ENCODE results near the gene STOM. TPM values are rescaled to one million over a fixed set of nuclear protein-coding genes. Genes with fewer than 3 reads are reported as not detected.

Gene STOM
- total and polyA plus RNA-seq, 5 donors = 146 to 246 (median 153) TPM

DNA sequence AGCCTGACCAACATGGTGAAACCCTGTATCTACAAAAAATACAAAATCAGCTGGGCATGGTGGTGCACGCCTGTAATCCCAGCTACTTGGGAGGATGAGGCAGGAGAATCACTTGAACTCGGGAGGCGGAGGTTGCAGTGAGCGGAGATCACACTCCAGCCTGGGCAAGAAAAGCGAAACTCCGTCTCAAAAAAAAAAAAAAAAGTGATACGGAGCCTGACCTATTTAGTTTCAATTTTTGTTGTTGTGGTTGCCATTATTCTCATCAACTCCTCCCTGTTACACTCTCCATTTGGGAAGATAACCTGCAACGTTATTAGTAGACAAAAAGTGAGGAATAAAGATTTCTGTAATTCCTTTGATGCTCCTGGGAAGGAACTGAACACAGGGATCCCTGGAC is 1.3 kb downstream of the STOM start:
- intact Hi-C loops (cut with DNase I) = no loop called here
- peak overlapping the region; percentile 65 for H3K4me3 ChIP-seq (ENCODE audit: low read length)
- H3K27me3 ChIP-seq (ENCODE audit: control insufficient read depth, insufficient read depth) = no peaks in the 10 kb centered on the region
- 31% methylated on average over 8 of the region's 8 CpGs for WGBS
- no peaks in the 10 kb centered on the region for H3K9me3 ChIP-seq (ENCODE audit: control insufficient read depth, low read length)
- peaks cover 3% of the 10 kb centered on the region for H3K4me1 ChIP-seq (ENCODE audit: control insufficient read depth, insufficient read depth, low read length)
- H3K27ac ChIP-seq (ENCODE audit: low read length) = peak overlapping the region; percentile 86
- peak in 1 of 3 donors; percentile 59 for DNase-seq
- ATAC-seq = no peak

DNA sequence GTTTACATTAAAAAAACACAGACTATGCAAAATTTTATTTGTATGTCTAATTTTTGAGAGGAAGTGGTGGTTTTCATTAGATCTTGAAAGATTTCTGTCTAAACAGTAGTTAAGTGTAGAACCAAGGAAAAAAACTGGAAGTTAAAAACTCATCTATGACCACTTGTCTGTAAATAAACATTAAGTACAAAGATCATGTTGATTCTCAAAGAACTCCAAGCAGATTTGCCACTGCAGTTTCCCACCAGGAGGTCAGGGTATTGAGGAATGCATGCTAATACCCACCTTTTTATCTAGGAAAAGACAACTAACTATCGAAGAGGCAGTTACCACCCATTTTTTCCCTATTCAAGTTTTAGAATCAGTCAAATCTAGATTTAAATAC is 1.9 kb downstream of the STOM start:
- H3K4me1 ChIP-seq (ENCODE audit: control insufficient read depth, insufficient read depth, low read length) = peaks cover 3% of the 10 kb centered on the region
- intact Hi-C loops (cut with DNase I) = no loop called here
- ATAC-seq = no peak

DNA sequence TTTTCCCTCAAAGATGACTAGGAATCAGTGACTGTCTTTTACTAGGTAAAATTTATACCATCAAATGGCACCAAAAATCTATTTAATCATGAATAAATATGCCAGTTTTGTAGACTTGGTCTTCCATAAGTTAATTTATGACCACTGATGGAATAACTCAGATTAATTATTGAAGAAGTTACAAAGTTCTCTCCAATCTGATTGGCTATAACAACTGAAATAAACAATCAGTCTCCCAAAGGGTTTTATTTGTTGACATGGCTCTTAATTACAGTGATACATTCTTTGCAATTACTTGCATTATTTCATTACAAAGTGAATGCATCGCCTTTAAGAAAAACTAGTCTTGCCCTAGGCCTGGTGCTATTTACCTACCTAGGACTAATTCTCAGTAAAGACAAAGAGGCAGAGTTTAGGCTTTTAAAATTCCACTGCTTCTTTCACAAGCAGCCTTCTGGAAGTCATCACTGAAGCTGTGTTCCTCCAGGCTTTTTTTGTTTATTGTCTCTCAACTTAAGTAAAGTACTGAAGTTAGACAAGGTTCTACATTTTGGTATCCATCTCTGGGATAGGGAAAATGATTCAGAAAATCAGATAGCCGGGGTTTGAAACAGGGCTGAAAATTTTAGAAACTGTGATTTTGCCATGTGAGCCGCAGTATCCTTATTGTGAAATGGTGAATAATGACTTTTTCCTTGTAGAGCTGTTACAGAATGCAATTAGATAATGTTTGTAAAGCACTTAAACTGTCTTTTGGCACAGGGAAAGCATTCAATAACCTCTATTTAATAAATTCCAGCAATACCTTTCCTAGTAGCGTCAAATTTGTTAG is 2.5 kb downstream of the STOM start:
- Histone ChIP-seq H3K27me3 (ENCODE audit: control insufficient read depth, insufficient read depth) (no peaks in the 10 kb centered on the region), H3K27ac (ENCODE audit: low read length) (no peak overlapping the region), H3K4me3 (ENCODE audit: low read length) (peak overlapping the region; percentile 65), H3K9me3 (ENCODE audit: control insufficient read depth, low read length) (no peaks in the 10 kb centered on the region), H3K4me1 (ENCODE audit: control insufficient read depth, insufficient read depth, low read length) (peaks cover 4% of the 10 kb centered on the region)
- 36% methylated on average over 4 of the region's 4 CpGs for WGBS
- DNase-seq = no peak
- ATAC-seq = no peak
- intact Hi-C loops (cut with DNase I) = no loop called here

More for the DNA sequence above, 1.9 kb downstream of the STOM start:
- Histone ChIP-seq H3K9me3 (ENCODE audit: control insufficient read depth, low read length) (no peaks in the 10 kb centered on the region), H3K27me3 (ENCODE audit: control insufficient read depth, insufficient read depth) (no peaks in the 10 kb centered on the region), H3K4me3 (ENCODE audit: low read length) (peak overlapping the region; percentile 65), H3K27ac (ENCODE audit: low read length) (no peak overlapping the region)
- 39% methylated on average over 1 of the region's 1 CpG for WGBS
- DNase-seq = no peak

DNA sequence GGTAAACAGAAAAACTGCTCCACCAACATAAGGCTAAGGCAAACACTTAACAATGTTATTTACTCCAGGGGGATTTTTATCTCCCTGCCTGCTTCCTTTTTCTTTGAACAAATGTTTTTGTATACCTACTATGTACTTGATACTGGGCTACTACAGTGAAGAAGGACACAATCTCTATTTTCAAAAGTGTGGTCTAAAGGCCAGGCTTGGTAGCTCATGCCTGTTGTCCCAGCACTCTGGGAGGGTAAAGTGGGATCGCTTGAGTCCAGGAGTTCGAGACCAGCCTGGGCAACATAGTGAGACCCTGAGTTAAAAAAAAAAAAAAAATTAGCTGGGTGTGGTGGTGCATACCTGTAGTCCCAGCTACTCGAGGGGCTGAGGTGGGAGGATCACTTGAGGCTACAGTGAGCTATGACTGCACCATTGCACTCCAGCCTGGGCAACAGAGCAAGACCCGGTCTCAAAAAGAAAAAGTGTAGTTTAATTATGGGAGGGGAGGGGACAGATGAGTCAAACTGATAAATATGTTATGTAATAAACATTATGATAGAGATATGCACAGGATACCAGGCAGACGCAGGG is 3.3 kb downstream of the STOM start:
- ATAC-seq (no peak), DNase-seq (no peak)
- peaks cover 3% of the 10 kb centered on the region for H3K4me1 ChIP-seq (ENCODE audit: control insufficient read depth, insufficient read depth, low read length)
- intact Hi-C loops (cut with DNase I) = no loop called here
- H3K27ac ChIP-seq (ENCODE audit: low read length) = peak overlapping the region; percentile 70
- no peaks in the 10 kb centered on the region for H3K9me3 ChIP-seq (ENCODE audit: control insufficient read depth, low read length)
- WGBS = 71% methylated on average over 5 of the region's 5 CpGs
- H3K27me3 ChIP-seq (ENCODE audit: control insufficient read depth, insufficient read depth) = no peaks in the 10 kb centered on the region
- H3K4me3 ChIP-seq (ENCODE audit: low read length) = peak overlapping the region; percentile 65

DNA sequence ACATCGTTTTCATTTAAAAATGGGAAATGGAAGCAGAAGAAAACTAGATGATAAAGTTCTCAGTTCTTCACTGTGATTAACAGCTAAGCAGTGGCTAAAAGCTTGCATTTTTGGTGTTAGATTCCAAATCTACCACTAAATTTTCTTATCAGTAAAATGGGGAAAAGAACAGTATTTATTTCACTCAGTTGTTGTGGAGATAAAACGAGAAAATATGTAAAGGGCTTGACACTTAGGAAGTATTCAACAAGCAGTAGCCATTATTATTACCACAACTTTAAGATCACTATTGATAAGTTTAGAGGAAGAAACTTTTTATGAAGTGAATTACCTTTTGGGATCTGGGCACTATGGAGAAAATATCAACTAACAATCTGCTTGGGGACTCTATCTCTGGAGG is 4.5 kb downstream of the STOM start:
- Histone ChIP-seq H3K4me3 (ENCODE audit: low read length) (peak overlapping the region; percentile 38), H3K27me3 (ENCODE audit: control insufficient read depth, insufficient read depth) (no peaks in the 10 kb centered on the region), H3K4me1 (ENCODE audit: control insufficient read depth, insufficient read depth, low read length) (peaks cover 4% of the 10 kb centered on the region), H3K9me3 (ENCODE audit: control insufficient read depth, low read length) (no peaks in the 10 kb centered on the region), H3K27ac (ENCODE audit: low read length) (no peak overlapping the region)
- 24% methylated on average over 2 of the region's 2 CpGs for WGBS
- no peak for DNase-seq
- intact Hi-C loops (cut with DNase I) = no loop called here
- ATAC-seq = no peak

DNA sequence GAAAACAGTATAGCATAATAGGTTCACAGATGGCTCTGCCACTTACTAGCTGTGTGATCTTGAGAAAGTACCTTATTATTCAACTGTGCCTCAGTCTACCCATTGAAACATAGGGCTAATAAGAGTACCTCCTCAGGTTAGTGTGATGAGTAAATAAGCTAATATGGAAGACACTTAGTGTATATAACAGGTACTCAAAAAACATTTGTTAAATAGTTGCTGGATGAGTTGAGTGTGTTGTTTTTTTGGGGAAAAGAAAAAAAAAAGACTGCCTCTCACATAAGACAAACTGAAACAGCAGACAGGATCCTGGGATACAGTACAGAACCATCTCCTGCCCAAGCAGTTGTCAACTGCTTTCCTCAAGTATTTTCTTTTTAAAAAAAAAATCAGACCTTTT is 5.2 kb downstream of the STOM start:
- intact Hi-C loops (cut with DNase I) = no loop called here
- Histone ChIP-seq H3K4me1 (ENCODE audit: control insufficient read depth, insufficient read depth, low read length) (peaks cover 4% of the 10 kb centered on the region), H3K9me3 (ENCODE audit: control insufficient read depth, low read length) (no peaks in the 10 kb centered on the region), H3K4me3 (ENCODE audit: low read length) (peak overlapping the region; percentile 38), H3K27ac (ENCODE audit: low read length) (peak overlapping the region; percentile 83), H3K27me3 (ENCODE audit: control insufficient read depth, insufficient read depth) (no peaks in the 10 kb centered on the region)
- DNase-seq (no peak), ATAC-seq (no peak)

DNA sequence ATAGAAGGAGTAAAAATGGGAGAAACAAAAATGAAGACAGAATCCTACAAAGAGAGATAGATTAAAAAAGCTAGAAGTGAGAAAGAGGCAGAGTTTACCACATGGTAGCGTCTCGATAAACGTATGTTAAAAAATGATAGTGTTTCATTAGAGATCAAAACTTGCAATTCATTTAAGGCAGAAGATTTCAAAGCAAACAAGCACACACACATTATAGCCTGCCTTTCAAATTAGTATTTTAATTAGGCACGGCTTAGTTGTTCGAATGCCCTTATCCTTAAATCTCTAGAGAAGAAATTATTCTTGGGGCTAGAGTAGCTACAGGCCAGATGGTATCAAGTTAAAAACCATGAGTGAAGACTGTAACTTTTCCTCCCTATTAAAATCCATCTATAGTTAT is 6.0 kb downstream of the STOM start:
- H3K27ac ChIP-seq (ENCODE audit: low read length) = no peak overlapping the region
- H3K4me3 ChIP-seq (ENCODE audit: low read length) = peak overlapping the region; percentile 48
- WGBS = 51% methylated on average over 5 of the region's 5 CpGs
- no peak for DNase-seq
- no peak for ATAC-seq
- H3K27me3 ChIP-seq (ENCODE audit: control insufficient read depth, insufficient read depth) = no peaks in the 10 kb centered on the region
- intact Hi-C loops (cut with DNase I) = no loop called here
- H3K9me3 ChIP-seq (ENCODE audit: control insufficient read depth, low read length) = no peaks in the 10 kb centered on the region
- H3K4me1 ChIP-seq (ENCODE audit: control insufficient read depth, insufficient read depth, low read length) = peaks cover 5% of the 10 kb centered on the region

DNA sequence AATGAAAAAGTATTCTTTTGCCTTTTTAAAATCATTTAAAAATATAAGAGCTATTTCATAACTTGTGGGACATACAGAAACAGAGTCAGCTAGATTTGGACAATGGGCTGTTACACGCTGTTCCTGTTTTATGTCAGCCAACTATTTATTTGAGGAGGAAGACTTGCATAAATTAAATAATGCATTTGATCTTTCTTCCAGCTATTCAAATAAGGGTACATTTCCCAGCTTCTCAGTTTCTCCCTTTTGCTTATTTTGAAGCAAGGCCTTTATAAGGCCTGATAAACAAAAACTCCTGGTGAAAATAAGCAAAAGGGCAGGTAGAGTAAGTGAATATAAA is 6.5 kb downstream of the STOM start:
- Histone ChIP-seq H3K27me3 (ENCODE audit: control insufficient read depth, insufficient read depth) (no peaks in the 10 kb centered on the region), H3K9me3 (ENCODE audit: control insufficient read depth, low read length) (no peaks in the 10 kb centered on the region), H3K4me1 (ENCODE audit: control insufficient read depth, insufficient read depth, low read length) (peaks cover 9% of the 10 kb centered on the region), H3K27ac (ENCODE audit: low read length) (no peak overlapping the region), H3K4me3 (ENCODE audit: low read length) (peak overlapping the region; percentile 48)
- no peak for ATAC-seq
- DNase-seq = no peak
- WGBS = 21% methylated on average over 1 of the region's 1 CpG
- intact Hi-C loops (cut with DNase I) = no loop called here

DNA sequence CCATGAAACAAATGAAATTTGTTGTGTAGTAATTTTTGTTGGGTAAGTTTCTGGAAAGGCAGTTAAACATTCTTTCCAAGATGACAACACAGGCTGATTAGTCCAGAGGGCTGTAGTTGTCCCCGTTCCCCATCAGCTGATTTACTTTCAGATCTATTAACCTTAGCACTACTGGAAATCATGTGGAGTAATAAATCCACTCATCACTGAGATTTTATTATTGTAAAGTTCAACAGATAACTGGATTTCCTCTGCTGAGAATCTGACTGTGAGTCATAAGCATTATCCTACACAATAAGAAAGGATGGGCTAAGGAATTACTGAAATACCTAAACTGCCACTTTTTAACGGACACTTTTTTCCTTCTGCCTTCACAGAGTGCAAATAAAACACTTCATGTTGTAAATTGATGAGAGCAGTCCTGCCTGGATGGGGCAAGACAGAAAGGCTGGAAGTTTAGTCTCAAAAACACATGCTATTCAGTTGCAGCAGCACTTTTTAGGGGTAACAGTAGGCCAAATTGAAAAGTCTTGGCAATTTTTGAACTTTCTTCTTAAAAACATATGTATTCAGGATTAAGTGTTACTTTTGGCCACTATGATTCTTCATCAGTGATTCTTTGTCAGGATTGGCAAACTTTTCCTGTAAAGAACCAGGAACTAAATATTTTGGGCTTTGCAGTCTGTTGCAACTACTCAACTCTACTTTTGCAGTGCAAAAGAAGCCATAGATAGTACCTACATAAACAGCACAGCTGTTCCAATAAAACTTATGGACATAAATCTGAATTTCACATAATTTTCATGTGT is 7.0 kb downstream of the STOM start:
- Histone ChIP-seq H3K4me1 (ENCODE audit: control insufficient read depth, insufficient read depth, low read length) (peaks cover 9% of the 10 kb centered on the region), H3K4me3 (ENCODE audit: low read length) (peak overlapping the region; percentile 29)

DNA sequence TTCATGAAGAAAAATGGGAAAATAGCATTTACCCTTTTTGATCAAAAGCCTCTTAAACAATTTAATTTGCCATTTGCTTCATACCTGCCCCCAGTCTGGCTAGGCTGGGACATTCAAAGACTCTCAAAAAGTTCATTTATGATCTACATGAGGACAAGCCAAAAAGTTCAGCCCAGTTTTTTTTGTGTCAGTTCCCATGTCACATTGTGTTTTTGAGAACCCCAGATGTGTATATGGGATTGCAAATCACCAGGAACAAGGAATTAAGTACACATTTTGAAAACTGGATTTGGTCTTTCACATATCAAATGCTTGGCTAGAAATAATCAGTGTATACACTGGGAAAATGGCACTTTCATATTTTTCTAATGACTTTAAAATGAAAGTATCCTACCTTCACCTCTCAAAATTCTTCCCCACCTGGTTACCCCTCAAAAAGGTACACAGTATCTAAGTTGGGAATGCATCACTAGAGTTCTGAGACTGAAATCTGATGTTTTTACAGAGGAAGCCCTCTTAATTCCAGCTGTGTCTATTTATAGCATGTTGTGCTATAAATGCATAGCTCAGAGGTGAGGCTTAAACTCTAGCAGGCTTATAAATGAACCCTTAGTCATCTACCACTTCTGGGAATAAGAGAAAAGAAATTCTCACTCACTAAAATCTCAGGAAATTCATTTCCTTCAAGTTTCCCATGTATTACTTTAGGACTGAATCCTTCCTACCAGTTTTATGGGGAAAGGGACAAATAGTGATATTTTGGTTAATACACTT is 9.3 kb downstream of the STOM start:
- Histone ChIP-seq H3K4me3 (ENCODE audit: low read length) (peak overlapping the region; percentile 15), H3K27me3 (ENCODE audit: control insufficient read depth, insufficient read depth) (no peaks in the 10 kb centered on the region), H3K9me3 (ENCODE audit: control insufficient read depth, low read length) (no peaks in the 10 kb centered on the region), H3K4me1 (ENCODE audit: control insufficient read depth, insufficient read depth, low read length) (peaks cover 9% of the 10 kb centered on the region), H3K27ac (ENCODE audit: low read length) (peak overlapping the region; percentile 64)
- intact Hi-C loops (cut with DNase I) = no loop called here
- DNase-seq (no peak), ATAC-seq (peak; percentile 42 to 66)

More for the DNA sequence above, 7.0 kb downstream of the STOM start:
- intact Hi-C loops (cut with DNase I) = no loop called here
- DNase-seq (no peak), ATAC-seq (peak; percentile 73 to 74)
- Histone ChIP-seq H3K27me3 (ENCODE audit: control insufficient read depth, insufficient read depth) (no peaks in the 10 kb centered on the region), H3K9me3 (ENCODE audit: control insufficient read depth, low read length) (no peaks in the 10 kb centered on the region), H3K27ac (ENCODE audit: low read length) (peak overlapping the region; percentile 97)
- WGBS = 6% methylated on average over 2 of the region's 2 CpGs
